Choroid plexus epithelial cell (primary cell): Measurements from ENCODE around the gene GGT5.

Source experiments
- DNase-seq: peaks from one replicate; pipeline ENCODE4 v3.0.0-alpha.2; 2010; ENCODE audit warnings: low read depth
- H3K4me3 ChIP-seq: 2 replicates; pipeline ENCODE4 v1.5.1; 2011; ENCODE audit warnings: low read depth, mild to moderate bottlenecking, control low read depth, low read length, moderate library complexity
- TF ChIP-seq, protein P1 (sequence below): conservative IDR thresholded peaks from 2 replicates; pipeline ENCODE4 v1.5.1; 2011; ENCODE audit warnings: low read depth, mild to moderate bottlenecking, control low read depth, inconsistent platforms, low read length, moderate library complexity

Gene GGT5

DNA sequence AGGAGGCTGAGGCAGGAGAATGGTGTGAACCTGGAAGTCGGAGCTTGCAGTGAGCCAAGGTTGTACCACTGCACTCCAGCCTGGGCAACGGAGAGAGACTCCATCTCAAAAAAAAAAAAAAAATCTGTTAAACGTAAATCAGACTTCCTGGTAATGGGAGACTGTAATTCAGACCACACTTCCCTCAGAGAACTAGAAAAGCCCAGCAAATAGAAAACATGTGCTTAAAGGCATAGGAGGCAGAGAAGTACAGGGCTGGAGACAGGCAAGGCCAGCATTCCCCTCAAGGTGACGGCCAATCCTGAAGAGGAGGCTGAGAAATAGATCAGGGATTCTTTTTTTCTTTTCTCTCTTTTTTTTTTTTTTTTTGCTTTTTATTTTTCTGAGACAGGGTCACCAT is 8.2 kb downstream of the GGT5 start:
- TF ChIP-seq, protein P1, sequence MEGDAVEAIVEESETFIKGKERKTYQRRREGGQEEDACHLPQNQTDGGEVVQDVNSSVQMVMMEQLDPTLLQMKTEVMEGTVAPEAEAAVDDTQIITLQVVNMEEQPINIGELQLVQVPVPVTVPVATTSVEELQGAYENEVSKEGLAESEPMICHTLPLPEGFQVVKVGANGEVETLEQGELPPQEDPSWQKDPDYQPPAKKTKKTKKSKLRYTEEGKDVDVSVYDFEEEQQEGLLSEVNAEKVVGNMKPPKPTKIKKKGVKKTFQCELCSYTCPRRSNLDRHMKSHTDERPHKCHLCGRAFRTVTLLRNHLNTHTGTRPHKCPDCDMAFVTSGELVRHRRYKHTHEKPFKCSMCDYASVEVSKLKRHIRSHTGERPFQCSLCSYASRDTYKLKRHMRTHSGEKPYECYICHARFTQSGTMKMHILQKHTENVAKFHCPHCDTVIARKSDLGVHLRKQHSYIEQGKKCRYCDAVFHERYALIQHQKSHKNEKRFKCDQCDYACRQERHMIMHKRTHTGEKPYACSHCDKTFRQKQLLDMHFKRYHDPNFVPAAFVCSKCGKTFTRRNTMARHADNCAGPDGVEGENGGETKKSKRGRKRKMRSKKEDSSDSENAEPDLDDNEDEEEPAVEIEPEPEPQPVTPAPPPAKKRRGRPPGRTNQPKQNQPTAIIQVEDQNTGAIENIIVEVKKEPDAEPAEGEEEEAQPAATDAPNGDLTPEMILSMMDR: no peak
- no peak overlapping the region for H3K4me3 ChIP-seq
- no peak for DNase-seq

DNA sequence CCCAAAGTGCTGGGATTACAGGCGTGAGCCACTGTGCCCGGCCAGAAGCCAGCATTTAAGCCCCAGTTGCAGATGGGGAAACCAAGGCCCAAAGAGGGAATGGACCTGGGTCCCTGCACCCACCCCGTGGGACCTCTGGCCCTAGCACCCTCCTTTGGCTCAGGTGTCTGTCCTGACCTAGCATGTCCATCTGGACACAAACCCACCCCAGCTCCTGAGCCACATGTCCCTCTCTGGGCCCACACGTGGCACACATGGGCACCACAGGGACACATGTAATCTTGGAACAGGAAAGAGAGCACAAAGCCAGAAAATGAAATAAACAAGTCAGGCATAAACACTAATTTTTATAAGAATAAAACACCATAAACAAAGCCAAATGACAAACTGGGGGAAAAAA is 9.6 kb downstream of the GGT5 start:
- no peak for DNase-seq
- TF ChIP-seq, protein P1: no peak
- H3K4me3 ChIP-seq: no peak overlapping the region

DNA sequence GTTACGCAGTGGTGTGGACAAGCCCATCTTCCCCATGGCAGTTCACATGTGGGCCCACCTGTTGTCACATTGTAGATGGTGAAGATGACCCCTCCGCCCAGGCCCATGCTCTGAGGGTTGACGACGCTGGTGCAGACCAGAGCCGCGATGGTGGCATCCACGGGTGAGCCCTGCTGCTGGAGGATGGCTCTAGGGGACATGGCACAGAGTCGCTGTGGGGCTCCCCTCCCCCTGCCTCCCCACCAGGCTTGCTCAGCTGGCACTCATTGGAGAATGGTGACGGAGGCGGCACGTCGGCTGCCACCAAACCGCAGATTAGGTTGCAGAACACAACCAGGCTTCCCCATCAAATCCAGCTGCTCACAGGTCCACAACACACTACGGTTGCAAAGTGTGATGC is 11.1 kb downstream of the GGT5 start:
- TF ChIP-seq, protein P1: no peak
- no peak overlapping the region for H3K4me3 ChIP-seq
- no peak for DNase-seq

DNA sequence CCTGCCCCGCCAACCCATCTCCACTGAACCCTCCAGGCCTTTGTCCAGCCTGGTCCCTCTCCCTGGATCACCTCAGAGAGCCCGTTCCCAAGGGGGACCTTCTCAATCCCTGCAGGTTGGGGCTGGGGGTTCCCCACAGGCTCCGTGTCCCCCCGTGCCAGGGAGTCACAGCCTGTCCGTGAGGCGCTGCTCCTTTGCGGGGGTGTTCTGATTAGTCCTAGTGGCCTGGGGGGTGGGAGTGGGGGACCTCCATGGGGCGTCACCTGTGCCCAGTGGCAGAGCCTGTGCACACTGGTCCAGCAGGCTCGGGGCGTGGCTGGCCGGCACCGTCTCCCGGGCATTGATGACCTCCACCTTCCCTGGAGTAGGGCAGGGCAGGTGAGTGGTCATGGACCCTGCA is 11.6 kb downstream of the GGT5 start:
- DNase-seq: no peak
- no peak overlapping the region for H3K4me3 ChIP-seq
- TF ChIP-seq, protein P1: no peak

DNA sequence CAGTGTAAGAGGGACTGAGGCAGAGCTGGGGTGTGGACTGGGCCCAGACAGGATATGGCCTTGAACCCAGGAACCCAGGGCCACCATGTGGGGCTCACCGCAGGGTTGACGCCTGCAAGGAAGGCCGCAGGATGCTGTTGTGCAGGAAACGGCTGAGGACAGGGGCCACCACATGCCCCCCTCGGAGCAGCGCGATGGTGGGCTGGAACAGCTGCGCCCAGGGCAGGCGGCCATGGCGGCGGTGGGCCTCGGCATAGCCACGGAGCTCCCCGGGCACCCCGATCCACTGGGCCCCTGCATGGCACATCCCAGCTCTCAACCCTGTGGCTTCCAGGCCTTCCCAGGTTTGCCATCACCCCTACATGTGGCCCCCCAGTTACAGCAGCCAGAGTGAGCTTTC is 12.2 kb downstream of the GGT5 start:
- DNase-seq: no peak
- TF ChIP-seq, protein P1: no peak
- no peak overlapping the region for H3K4me3 ChIP-seq

DNA sequence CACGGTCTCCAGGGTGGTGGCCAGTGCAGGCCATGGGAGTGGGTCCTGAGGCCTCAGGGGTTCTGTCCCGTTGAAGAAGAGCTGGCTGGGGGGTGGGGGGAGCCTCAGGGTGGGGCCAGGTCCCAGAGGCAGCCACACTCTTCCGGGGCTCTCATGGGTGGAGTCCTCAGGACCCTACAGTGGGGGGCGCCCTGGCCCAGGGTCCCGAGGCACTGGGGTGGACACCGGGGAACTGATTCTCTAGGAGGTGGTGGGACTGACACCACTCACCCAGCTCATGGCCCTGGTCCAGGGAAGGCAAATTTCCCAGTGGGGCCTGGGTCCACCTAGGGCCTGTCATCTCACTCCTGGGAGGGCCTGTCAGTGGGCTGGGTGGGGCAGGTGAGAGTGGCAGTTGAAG is 12.8 kb downstream of the GGT5 start:
- TF ChIP-seq, protein P1: no peak
- no peak for DNase-seq

DNA sequence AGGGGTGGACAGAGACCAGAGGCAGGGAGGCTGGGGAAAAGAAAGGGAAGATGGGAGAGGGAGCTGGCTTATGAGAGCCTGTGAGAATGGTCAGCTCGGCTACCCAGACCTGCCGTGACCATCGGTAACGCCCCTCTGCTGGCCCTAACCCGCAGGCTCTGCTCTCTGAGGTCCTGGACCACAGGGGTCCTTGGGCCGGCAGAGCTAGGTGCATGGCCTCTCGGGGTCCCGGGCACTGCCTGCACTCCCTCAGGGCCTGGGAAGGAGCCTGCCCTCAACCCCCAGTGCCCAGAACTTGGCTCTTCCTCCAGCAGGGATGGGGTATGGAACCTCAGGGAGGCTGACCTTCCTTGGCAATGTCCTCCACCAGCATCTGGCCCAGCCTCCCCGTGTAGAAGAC is 13.2 kb downstream of the GGT5 start:
- DNase-seq: no peak
- no peak overlapping the region for H3K4me3 ChIP-seq
- TF ChIP-seq, protein P1: no peak

More for the DNA sequence above, 12.8 kb downstream of the GGT5 start:
- no peak overlapping the region for H3K4me3 ChIP-seq
